SKM-1 treated with dmso at 0.1 percent for 144 hours (cell line): Measurements from ENCODE around the gene UBE2R2.
"Not testable (repeated sequence)": the region's sequence is repeated elsewhere in the genome, so short reads cannot be mapped to it uniquely, and the experiment has no call there.

ENCODE experiments used
- DNase-seq: peaks from one replicate; lab custom pipeline; 2025; ENCODE audit not compliant: unreplicated experiment; lab: John Stamatoyannopoulos, UW

The UBE2R2 gene

GRCh38 chr9:33816327-33817252 lies at the start of gene UBE2R2:
TSS of gene UBE2R2 (plus strand) at chr9:33817160. CDS start at chr9:33817758, 598 bp downstream.
- peak; percentile 95 for DNase-seq

GRCh38 chr9:33770156-33770880 lies 46.6 kb upstream of the UBE2R2 start:
- not testable (repeated sequence) for DNase-seq

GRCh38 chr9:33773135-33773534 lies 43.8 kb upstream of the UBE2R2 start:
- not testable (repeated sequence) for DNase-seq

GRCh38 chr9:33774074-33774659 lies 42.8 kb upstream of the UBE2R2 start:
- not testable (repeated sequence) for DNase-seq

GRCh38 chr9:33776578-33776977 lies 40.4 kb upstream of the UBE2R2 start:
- no peak for DNase-seq

- DNase-seq = peak; percentile 62
Observed at GRCh38 chr9:33778700-33779351, 38.1 kb upstream of the UBE2R2 start.

- DNase-seq = no peak
Observed at GRCh38 chr9:33780276-33780675, 36.7 kb upstream of the UBE2R2 start.

- DNase-seq = no peak
Observed at GRCh38 chr9:33781736-33782135, 35.2 kb upstream of the UBE2R2 start.

- peak; percentile 15 for DNase-seq
Observed at GRCh38 chr9:33782395-33783152, 34.4 kb upstream of the UBE2R2 start.

- no peak for DNase-seq
Observed at GRCh38 chr9:33785914-33786313, 31.0 kb upstream of the UBE2R2 start.

GRCh38 chr9:33786681-33787080 lies 30.3 kb upstream of the UBE2R2 start:
- no peak for DNase-seq

GRCh38 chr9:33787839-33788238 lies 29.1 kb upstream of the UBE2R2 start:
- DNase-seq = no peak

GRCh38 chr9:33789429-33789828 lies 27.5 kb upstream of the UBE2R2 start:
- DNase-seq = not testable (repeated sequence)

- DNase-seq = no peak
Observed at GRCh38 chr9:33791117-33791516, 25.8 kb upstream of the UBE2R2 start.

GRCh38 chr9:33793496-33793895 lies 23.5 kb upstream of the UBE2R2 start:
- not testable (repeated sequence) for DNase-seq

GRCh38 chr9:33794560-33794959 lies 22.4 kb upstream of the UBE2R2 start:
- DNase-seq = no peak

- no peak for DNase-seq
Observed at GRCh38 chr9:33795281-33795680, 21.7 kb upstream of the UBE2R2 start, which contains the start of gene PRSS3. TSS of gene PRSS3 (plus strand) at chr9:33795561. CDS start at chr9:33795574, 13 bp downstream.

- no peak for DNase-seq
Observed at GRCh38 chr9:33795819-33796218, 21.1 kb upstream of the UBE2R2 start.

- not testable (repeated sequence) for DNase-seq
Observed at GRCh38 chr9:33796679-33797078, 20.3 kb upstream of the UBE2R2 start.

- no peak for DNase-seq
Observed at GRCh38 chr9:33797837-33798236, 19.1 kb upstream of the UBE2R2 start.
